UCSD-AML1 (cell line): ENCODE results near the gene MRGPRX2.

ENCODE experiments used
- DNase-seq: peaks from one replicate; lab custom pipeline; 2025; ENCODE audit not compliant: unreplicated experiment; lab: John Stamatoyannopoulos, UW

MRGPRX2 gene

DNA sequence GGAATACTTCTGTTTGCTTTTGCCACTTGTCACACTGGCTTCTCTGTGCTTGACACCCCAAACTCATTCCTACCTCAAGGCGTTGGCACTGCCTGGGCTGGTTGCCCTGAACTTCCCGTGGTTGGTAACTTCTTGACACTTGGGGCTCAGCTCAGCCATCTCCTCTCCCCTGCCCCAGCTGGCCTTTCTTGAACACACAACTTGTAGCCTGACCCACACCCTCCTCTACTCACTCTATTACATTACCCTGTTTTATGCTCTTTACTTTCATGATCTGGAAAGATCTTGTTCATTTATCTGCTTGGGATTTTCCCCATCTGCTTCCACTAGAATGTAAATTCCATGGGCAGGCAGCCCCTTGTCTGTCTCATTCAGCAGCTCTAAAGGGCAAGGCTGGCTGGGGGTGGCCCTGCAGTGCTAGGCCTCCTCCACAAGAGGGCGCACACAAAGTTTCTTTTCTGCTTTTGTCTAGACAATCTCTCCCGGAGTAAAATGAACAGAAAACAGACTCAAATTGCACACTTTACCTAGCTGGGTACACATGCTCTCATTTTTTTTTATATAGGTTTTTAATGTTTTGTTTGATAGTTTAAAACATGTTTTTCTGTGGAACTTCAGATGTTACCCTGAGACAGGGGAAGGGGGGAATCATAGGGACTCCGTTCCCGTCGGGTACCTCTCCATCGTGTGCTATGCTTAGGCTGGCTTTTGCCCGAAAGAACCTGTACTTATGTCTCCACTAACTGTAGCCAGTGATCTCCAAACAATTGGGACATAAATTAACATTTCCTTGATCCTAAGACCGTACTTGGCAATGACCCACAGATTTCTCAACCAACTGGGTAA lies 16.4 kb upstream of the MRGPRX2 start:
- peak; percentile 49 for DNase-seq

GRCh38 chr11:19075636-19076035 lies 15.1 kb upstream of the MRGPRX2 start:
- no peak for DNase-seq

DNA sequence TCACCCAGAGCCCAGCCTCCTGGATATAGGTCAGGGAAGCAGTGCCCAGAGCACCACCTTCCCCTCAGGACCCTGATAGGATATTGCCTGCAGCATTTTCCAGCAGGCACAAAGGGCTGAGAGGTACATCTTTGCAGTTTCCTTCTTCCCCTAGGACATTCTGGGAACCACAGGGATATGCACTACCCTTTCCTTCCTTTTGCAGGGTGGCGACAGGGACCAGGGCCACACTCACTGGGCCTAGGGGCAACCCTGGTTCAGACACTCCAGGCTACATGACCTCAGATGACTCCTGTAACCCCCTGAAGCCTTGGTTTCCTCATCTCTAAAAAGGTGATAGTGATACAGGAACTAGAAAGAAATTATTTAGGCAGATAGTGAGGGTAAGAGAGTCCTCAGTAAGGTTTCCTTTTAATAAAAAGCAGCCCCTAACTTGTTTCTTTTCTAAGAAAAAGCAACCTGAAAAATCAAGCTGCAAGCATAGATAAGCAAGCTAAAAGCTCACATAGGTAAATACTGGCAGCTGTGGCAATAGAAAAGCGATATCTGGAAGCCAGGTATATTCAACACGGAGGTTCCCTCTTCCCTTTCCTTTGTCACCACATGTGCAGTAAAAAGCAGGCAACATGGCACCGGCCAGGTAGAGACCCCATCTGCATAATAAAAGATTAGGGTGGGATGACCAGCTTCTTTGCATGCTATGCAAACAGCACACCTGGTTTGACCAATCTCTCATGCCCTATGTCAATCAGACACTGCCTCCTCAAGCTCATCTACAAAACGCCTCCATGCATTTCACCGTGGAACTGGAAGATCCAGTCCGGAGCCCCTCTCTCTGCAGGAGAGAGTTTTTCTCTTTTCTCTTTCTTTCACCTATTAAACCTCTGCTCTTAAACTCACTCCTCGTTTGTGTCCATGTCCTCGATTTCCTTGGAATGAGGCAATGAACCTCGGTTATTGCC lies 13.2 kb upstream of the MRGPRX2 start:
- DNase-seq, result no peak

DNA sequence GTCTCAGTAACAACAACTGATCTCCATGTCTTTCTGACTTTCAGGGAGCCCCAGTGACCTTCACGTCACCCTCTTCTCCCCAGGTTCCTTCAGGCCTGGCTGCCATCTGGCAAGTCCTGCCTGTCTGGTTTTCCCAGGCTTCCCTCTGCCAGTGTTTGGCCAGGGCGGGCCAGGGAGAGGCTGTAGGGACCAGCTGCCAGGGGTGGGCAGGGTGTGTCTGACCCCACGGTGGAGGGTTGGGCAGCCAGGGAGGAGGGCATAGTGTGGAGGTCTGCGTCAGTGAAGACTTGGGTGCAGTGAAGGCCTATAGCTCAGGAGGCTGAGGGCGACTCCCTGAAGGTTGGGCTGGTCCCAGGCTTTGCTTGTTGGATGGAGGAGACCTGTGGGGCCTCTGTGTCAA lies 11.9 kb upstream of the MRGPRX2 start:
- no peak for DNase-seq

DNA sequence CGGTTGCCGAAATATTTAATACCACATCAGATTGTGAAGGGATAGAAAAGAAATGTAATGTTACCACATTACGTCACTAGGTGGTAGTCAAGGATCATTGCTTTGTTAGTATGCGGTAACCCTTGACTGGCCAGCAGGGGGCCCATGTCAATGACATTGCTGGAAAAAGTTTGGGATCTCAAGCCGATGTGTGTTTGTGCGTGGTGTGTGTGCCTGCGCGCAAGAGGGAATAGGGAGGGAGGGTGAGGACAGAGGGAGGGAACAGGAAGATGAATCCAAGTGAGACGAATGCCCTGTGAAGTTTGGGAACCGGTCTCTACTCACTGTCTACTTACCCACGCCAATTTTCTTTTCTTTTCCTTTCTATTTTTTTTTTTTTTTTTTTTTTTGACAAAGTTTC lies 10.7 kb upstream of the MRGPRX2 start:
- peak; percentile 62 for DNase-seq

- DNase-seq, result no peak
These were observed 684 bp downstream of the MRGPRX2 start for GRCh38 chr11:19059833-19060232.

DNA sequence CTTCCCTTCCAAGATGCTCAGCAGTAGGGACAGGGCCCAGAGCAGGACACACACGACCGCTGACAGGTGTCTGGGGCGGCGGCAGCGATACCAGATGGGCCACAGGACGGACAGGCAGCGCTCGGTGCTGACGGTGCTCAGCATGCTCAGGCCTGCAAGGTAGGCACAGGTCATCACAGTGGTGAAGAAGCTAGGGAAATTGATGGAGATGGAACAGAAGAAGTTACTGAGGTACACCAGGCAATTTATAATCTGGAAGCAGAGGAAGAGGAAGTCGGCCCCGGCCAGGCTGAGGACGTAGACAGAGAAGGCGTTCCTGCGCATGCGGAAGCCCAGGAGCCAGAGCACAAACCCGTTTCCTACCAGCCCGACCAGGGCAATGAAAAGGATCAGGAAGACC lies 4.6 kb downstream of the MRGPRX2 start:
- no peak for DNase-seq

DNA sequence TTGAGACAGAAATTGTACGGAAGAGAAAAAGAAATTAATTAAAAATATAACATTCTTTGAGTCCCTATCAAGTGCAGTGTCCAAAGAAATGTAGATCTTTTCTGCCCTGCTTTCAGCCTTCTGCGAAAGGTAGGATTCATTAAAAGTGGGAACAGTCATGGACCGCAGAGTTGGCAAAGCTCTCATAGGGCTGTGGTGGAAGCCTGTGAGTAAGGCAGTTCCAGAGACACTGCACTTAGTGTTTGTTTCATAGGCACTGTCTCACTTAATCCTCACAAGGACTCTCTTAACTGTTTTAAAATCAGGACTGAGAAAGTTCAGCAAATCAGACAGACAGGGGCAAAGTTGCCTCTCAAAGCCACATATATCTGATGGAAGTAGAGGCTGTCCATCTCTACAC lies 5.5 kb downstream of the MRGPRX2 start:
- DNase-seq, result no peak

GRCh38 chr11:19053909-19054308 lies 6.6 kb downstream of the MRGPRX2 start:
- DNase-seq, result no peak

DNA sequence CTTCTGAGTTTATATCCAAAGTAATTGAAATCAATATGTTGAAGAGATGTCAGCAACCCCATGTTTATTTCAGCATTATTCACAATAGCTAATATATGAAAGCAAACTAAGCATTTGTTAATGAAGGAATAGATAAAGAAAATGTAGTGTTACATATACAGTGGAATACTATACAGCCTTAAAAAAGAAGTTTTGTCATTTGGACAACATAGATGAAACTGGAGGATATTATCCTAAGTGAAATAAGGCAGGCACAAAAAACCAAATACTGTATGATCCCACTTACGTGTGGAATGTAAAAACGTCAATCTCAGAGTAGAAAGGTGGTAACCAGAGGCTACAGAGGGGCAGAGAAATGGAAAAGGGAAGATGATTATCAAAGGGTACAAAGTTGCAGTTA lies 10.2 kb downstream of the MRGPRX2 start:
- no peak for DNase-seq

- no peak for DNase-seq
These were observed 11.2 kb downstream of the MRGPRX2 start for GRCh38 chr11:19049351-19049750.

DNA sequence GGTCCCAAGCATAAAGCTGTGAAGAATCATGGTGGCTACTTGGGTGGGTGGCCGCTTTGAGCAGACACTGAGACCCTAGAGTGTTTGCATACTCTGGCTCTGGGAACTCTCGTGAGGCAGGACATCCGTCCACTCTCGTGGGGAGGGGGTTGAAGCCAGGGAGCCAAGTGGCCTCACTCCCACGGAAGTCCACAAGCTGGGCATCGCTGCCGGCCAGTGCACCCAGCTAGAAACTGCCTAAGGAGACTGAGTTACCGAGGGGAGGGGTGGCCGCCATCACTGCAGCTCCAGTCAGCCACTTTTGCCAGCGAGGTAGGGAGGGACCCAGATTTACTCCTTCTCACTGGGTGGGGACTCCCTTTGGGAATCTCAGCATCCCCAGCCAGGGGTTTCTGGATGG lies 20.5 kb downstream of the MRGPRX2 start:
- no peak for DNase-seq

GRCh38 chr11:19039409-19039808 lies 21.1 kb downstream of the MRGPRX2 start:
- DNase-seq, result no peak

DNA sequence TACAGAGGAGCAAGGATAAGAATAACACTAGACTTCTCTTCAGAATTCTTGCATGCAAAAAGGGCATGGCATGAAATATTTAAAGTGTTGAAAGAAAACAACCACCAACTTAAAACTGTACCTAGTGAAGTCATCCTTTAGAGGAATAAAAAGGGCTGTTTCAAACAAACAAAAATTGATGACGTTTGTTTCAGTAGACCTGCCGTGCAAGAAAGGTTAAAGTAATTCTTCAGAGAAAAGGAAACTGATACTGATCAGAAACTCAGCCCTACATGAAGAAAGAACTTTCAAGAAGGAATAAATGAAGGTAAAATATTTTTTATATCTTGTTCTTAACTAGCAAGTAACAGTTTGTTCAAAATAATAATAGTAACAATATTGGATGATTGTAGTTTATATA lies 27.5 kb downstream of the MRGPRX2 start:
- no peak for DNase-seq

DNA sequence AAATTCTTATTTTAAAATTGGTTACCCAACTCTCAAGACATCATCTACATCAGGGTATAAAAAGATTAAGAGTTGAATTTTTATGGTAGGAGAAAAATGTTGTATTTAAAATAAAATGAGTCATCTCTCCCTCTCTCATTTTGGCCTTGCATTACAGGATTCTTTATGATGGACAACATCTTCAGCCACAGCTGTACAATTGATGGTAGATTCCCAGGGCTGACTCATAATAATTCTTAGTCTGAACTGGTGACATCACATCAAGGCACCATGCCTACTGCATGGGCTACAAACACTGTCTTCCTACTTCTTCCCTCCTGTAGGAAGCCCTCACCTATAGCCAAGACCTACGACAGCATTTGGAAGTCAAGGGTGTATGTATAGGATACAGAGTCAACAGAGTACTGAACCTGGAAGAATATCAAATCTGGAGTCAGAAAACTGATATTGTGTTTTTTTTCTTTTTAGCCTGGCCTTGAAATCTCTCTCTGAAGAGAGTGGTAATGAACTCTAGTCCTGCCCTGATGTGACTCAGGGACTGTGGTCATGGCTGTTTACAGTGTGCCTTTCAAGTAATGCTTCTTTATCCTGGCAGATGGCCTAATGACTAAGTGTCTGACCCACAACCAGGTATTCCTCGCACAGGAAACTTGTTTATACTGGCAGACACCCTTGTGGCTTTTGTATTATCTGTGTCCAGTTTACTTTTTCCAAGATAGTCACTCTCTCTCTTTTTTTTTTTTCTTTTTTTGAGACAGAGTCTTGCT lies 32.5 kb downstream of the MRGPRX2 start:
- DNase-seq, result no peak

GRCh38 chr11:19026862-19027261 lies 33.7 kb downstream of the MRGPRX2 start:
- DNase-seq, result no peak

- DNase-seq, result no peak
These were observed 34.8 kb downstream of the MRGPRX2 start for GRCh38 chr11:19025481-19026406.

DNA sequence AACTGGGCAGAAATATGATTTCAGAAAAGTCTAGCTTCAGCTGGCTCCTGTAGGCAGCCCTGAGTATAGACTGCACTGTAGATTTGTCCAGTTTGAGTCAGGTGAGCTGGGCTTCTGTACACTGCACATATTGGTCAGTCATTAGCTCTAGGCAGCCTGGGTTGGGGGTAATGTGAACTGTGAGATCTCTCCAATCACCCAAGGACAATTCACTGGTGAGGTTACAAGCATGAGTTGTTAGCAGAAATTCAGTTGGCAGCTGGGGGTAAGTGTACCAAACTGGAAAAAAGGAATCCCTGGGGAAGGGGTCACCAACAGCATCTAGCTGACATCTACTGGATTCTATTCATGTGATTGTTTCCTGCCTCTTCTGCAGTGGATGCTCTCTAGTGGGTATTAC lies 39.7 kb downstream of the MRGPRX2 start:
- no peak for DNase-seq

- DNase-seq, result no peak
These were observed 41.6 kb downstream of the MRGPRX2 start for GRCh38 chr11:19018901-19019300.

DNA sequence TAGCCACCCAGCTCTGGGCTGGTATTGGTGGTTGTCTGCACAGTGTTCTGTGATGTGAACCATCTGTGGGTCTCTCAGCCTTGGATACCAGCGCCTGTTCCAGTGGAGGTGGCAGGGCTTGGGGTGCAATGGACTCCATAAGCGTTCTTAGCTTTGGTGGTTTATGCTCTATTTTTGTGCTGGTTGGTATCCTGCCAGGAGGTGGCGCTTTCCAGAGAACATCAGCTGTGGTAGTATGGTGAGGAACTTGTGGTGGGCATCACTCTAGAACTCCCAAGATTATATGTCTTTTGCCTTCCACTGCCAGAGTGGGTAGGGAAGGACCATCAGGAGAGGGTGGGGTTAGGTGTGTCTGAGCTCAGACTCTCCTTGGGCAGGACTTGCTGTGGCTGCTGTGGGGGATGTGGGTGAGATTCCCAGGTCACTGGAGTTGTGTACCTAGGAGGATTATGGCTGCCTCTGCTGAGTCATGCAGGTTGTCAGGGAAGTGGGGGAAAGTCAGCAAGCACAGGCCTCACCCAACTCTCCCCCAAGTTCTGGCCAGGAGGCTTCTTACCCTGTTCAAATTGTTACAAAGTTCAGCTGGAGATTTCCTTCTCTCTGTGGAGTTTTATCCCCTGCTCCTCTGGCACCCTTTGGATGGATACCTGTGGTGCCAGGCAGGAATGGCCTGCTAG lies 47.2 kb downstream of the MRGPRX2 start:
- no peak for DNase-seq
